CD14-positive monocyte (primary cell): ENCODE data around the gene LAMP1. TPM values are rescaled to one million over a fixed set of nuclear protein-coding genes. Genes with fewer than 3 reads are reported as not detected.

Experiments
- DNase-seq, 3 donors: peaks; one replicate each; pipeline ENCODE4 v3.0.0-alpha.2; 2011 to 2022
- H2AFZ ChIP-seq: 2 replicates; pipeline ENCODE4 v1.6.0; 2012; ENCODE audit warnings: mild to moderate bottlenecking, low read depth, low read length, inconsistent platforms; ENCODE audit not compliant: insufficient read depth, poor library complexity, severe bottlenecking
- H3K27ac ChIP-seq, 2 donors: 1 replicate in 1 of 2; 2 replicates in 1 of 2; pipeline ENCODE4 v1.5.1; 2012 to 2013; ENCODE audit warnings: low read length in 2 of 2, control low read depth in 1 of 2, inconsistent platforms in 1 of 2, low read depth in 1 of 2, mild to moderate bottlenecking in 1 of 2
- H3K27me3 ChIP-seq, 2 donors: one replicate each; pipeline versions ENCODE4 v1.6.0 to v1.6.1; 2011 to 2013; ENCODE audit warnings: low read length in 2 of 2; ENCODE audit not compliant: control insufficient read depth in 2 of 2, insufficient read depth in 2 of 2
- H3K36me3 ChIP-seq, 2 donors: replicated peaks in 1 of 2; 1 replicate in 1 of 2; 2 replicates in 1 of 2; pipeline versions ENCODE4 v1.5.1 to v1.6.1; 2012 to 2013; ENCODE audit warnings: low read length in 2 of 2, control low read depth in 1 of 2, inconsistent platforms in 1 of 2, mild to moderate bottlenecking in 1 of 2; ENCODE audit not compliant: insufficient read depth in 2 of 2, control insufficient read depth in 1 of 2
- H3K4me1 ChIP-seq, 2 donors: 1 replicate in 1 of 2; 2 replicates in 1 of 2; pipeline versions ENCODE4 v1.5.1 to v1.6.1; 2012 to 2013; ENCODE audit warnings: low read length in 2 of 2, control low read depth in 1 of 2, inconsistent platforms in 1 of 2, mild to moderate bottlenecking in 1 of 2, moderate library complexity in 1 of 2; ENCODE audit not compliant: insufficient read depth in 2 of 2, control insufficient read depth in 1 of 2
- H3K4me2 ChIP-seq: replicated peaks from 2 replicates; pipeline ENCODE3; 2012; ENCODE audit warnings: low read length, moderate library complexity, mild to moderate bottlenecking; ENCODE audit not compliant: poor library complexity, severe bottlenecking; ENCODE audit errors: extremely low read depth
- H3K4me3 ChIP-seq, 3 experiments: fragments of 200-600 bp in 1 of 3; sonication (generic) in 1 of 3; replicated peaks in 1 of 3; 1 replicate in 2 of 3; 2 replicates in 1 of 3; pipeline ENCODE4 v1.5.1; 2011 to 2013; ENCODE audit warnings: low read length in 3 of 3, mild to moderate bottlenecking in 3 of 3, control low read depth in 2 of 3, low read depth in 2 of 3, inconsistent platforms in 1 of 3, moderate library complexity in 1 of 3
- H3K79me2 ChIP-seq: 2 replicates; pipeline ENCODE4 v1.6.0; 2012; ENCODE audit warnings: mild to moderate bottlenecking, control low read depth, inconsistent platforms, low read length, moderate library complexity; ENCODE audit not compliant: insufficient read depth
- H3K9ac ChIP-seq: 2 replicates; pipeline ENCODE4 v1.6.0; 2017; ENCODE audit warnings: low read length, mild to moderate bottlenecking; ENCODE audit not compliant: insufficient read depth, poor library complexity, severe bottlenecking
- H3K9me3 ChIP-seq, 2 donors: replicated peaks in 1 of 2; 1 replicate in 1 of 2; 2 replicates in 1 of 2; pipeline versions ENCODE4 v1.5.1 to v1.6.1; 2012 to 2013; ENCODE audit warnings: low read length in 2 of 2, control low read depth in 1 of 2; ENCODE audit not compliant: control insufficient read depth in 1 of 2, insufficient read depth in 1 of 2
- H4K20me1 ChIP-seq: 2 replicates; pipeline ENCODE4 v1.6.0; 2012; ENCODE audit warnings: mild to moderate bottlenecking, low read length, control low read depth, moderate library complexity; ENCODE audit not compliant: insufficient read depth
- H3K27ac Mint-ChIP-seq, 7 donors: one replicate each; pipeline ENCODE4 v1.8.0; 2020; ENCODE audit warnings: mild to moderate bottlenecking in 7 of 7, mixed read lengths in 7 of 7, moderate library complexity in 6 of 7, inconsistent platforms in 2 of 7
- H3K27me3 Mint-ChIP-seq, 3 donors: one replicate each; pipeline ENCODE4 v1.8.0; 2021 to 2022; ENCODE audit warnings: low read depth in 3 of 3, mild to moderate bottlenecking in 3 of 3, mixed read lengths in 3 of 3, moderate library complexity in 3 of 3, inconsistent platforms in 1 of 3
- H3K36me3 Mint-ChIP-seq, 2 donors: one replicate each; pipeline ENCODE4 v1.8.0; 2020; ENCODE audit warnings: mixed read lengths in 2 of 2, inconsistent platforms in 1 of 2, mild to moderate bottlenecking in 1 of 2
- H3K4me1 Mint-ChIP-seq: one replicate; pipeline ENCODE4 v1.8.0; 2020; ENCODE audit warnings: mild to moderate bottlenecking, mixed read lengths
- H3K4me3 Mint-ChIP-seq, 2 donors: one replicate each; pipeline ENCODE4 v1.8.0; 2020; ENCODE audit warnings: mild to moderate bottlenecking in 2 of 2, mixed read lengths in 2 of 2, moderate library complexity in 1 of 2
- H3K9me3 Mint-ChIP-seq, 7 donors: one replicate each; pipeline ENCODE4 v1.8.0; 2020 to 2022; ENCODE audit warnings: mixed read lengths in 7 of 7, mild to moderate bottlenecking in 6 of 7, moderate library complexity in 6 of 7, inconsistent platforms in 2 of 7
- WGBS: methylation state at CpG from one replicate; pipeline ENCODE4 v1.1.5; 2013; ENCODE audit warnings: missing lambda C conversion rate; ENCODE audit not compliant: insufficient coverage; 5-methylcytosine and 5-hydroxymethylcytosine counted together
- intact Hi-C, 2 donors: fragments of 100-400 bp; cut with micrococcal nuclease; formaldehyde crosslinking; loops; one replicate each; pipeline versions ENCODE4 v1.15.0 to v1.15.1; 2023
- polyA plus RNA-seq, 3 donors: library from polyadenylated mRNA; depleted of rRNA in 1 of 3; unstranded in 2 of 3; stranded (reverse) in 1 of 3; fragments of 300-500 nt in 2 of 3; fragments of >200 nt in 1 of 3; fragmentation: Illumina TruSeq in 2 of 3; gene quantifications; 1 replicate in 2 of 3; 2 replicates in 1 of 3; pipeline ENCODE4 v1.2.3, GENCODE V29; 2012 to 2021
- TF ChIP-seq, protein P1 (sequence below): fragments of 200-600 bp; IDR thresholded peaks from one replicate; pipeline ENCODE4 v1.8.0; 2022; ENCODE audit warnings: antibody characterized with exemption, mild to moderate bottlenecking

LAMP1 gene
- polyA plus RNA-seq, 3 donors: 22.0 to 122 (median 24.5) TPM

DNA sequence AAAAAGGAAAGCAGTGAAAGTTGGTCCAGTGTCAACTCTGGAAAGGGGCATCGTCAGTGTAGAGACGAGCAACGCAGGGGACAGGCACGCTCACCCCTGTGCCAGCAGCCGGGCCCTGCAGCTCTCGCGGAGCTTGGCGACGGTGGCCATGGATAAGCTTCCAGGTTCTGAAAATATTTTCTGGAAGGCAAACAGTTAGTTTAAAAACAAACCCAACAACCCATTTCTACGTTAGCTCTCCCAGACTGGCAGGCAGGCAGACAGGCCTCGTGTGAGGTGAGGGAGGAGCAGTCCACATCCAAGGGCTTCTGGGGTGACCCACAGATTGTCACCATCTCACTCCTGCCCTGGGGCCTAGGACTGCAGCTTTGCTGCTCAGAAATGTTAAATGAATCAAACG lies 27.4 kb downstream of the LAMP1 start:
- H3K36me3 ChIP-seq: peaks cover 48 to 52% of the 10 kb centered on the region in 2 donors
- peak overlapping the region in 1 of 7 donors; percentile 24 for H3K27ac Mint-ChIP-seq
- TF ChIP-seq, protein P1, sequence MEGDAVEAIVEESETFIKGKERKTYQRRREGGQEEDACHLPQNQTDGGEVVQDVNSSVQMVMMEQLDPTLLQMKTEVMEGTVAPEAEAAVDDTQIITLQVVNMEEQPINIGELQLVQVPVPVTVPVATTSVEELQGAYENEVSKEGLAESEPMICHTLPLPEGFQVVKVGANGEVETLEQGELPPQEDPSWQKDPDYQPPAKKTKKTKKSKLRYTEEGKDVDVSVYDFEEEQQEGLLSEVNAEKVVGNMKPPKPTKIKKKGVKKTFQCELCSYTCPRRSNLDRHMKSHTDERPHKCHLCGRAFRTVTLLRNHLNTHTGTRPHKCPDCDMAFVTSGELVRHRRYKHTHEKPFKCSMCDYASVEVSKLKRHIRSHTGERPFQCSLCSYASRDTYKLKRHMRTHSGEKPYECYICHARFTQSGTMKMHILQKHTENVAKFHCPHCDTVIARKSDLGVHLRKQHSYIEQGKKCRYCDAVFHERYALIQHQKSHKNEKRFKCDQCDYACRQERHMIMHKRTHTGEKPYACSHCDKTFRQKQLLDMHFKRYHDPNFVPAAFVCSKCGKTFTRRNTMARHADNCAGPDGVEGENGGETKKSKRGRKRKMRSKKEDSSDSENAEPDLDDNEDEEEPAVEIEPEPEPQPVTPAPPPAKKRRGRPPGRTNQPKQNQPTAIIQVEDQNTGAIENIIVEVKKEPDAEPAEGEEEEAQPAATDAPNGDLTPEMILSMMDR: no peak
- intact Hi-C loops: no loop called here
- no peak overlapping the region for H2AFZ ChIP-seq
- no peak overlapping the region for H3K4me2 ChIP-seq
- no peak overlapping the region for H3K27ac ChIP-seq
- no peak overlapping the region for H3K4me3 Mint-ChIP-seq
- peaks cover 54 to 59% of the 10 kb centered on the region in 2 donors for H3K36me3 Mint-ChIP-seq
- no peak overlapping the region for H3K9ac ChIP-seq
- H3K4me1 Mint-ChIP-seq: no peaks in the 10 kb centered on the region
- H3K4me3 ChIP-seq: no peak overlapping the region
- H4K20me1 ChIP-seq: peaks cover 26% of the 10 kb centered on the region
- H3K9me3 Mint-ChIP-seq: peaks cover 0 to 6% (median 0%) of the 10 kb centered on the region in 7 donors
- H3K4me1 ChIP-seq: no peaks in the 10 kb centered on the region
- DNase-seq: no peak
- H3K9me3 ChIP-seq: no peaks in the 10 kb centered on the region
- no peaks in the 10 kb centered on the region for H3K79me2 ChIP-seq
- H3K27me3 Mint-ChIP-seq: peaks cover 0 to 6% (median 4%) of the 10 kb centered on the region in 3 donors
- no peaks in the 10 kb centered on the region for H3K27me3 ChIP-seq
- 98% methylated on average over 9 of the region's 12 CpGs for WGBS

DNA sequence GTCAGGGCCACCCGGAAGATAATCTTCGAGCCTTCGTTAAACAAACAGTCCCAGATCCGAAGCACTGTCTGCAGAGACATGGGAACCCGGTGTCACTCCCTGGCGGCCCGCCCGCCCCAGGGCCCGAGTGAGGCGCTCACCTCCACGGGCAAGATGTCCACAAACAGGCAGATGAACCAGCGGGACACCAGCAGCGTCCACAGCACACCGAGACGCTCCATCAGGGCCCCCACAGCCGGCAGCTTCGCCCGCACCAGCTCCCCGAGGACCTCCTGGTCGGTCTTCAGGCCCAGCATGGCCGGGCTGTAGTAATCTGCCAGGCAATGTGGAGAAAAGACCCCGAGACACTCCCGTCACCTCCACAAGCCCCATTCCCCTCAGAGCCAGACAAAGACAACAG lies 28.7 kb downstream of the LAMP1 start:
- no peaks in the 10 kb centered on the region for H3K27me3 ChIP-seq
- H2AFZ ChIP-seq: no peak overlapping the region
- no peak overlapping the region for H3K27ac ChIP-seq
- no peaks in the 10 kb centered on the region for H3K79me2 ChIP-seq
- TF ChIP-seq, protein P1: no peak
- H3K27ac Mint-ChIP-seq: peak overlapping the region in 1 of 7 donors; percentile 42
- 95% methylated on average over 18 of the region's 23 CpGs for WGBS
- no peak overlapping the region for H3K4me3 Mint-ChIP-seq
- no peaks in the 10 kb centered on the region for H3K4me1 ChIP-seq
- H3K9me3 ChIP-seq: no peaks in the 10 kb centered on the region
- peaks cover 34 to 38% of the 10 kb centered on the region in 2 donors for H3K36me3 ChIP-seq
- H3K9me3 Mint-ChIP-seq: peaks cover 0 to 8% (median 0%) of the 10 kb centered on the region in 7 donors
- no peaks in the 10 kb centered on the region for H3K4me1 Mint-ChIP-seq
- no peak overlapping the region for H3K4me3 ChIP-seq
- H4K20me1 ChIP-seq: peaks cover 13% of the 10 kb centered on the region
- peaks cover 40 to 45% of the 10 kb centered on the region in 2 donors for H3K36me3 Mint-ChIP-seq
- no peak overlapping the region for H3K9ac ChIP-seq
- DNase-seq: no peak
- H3K4me2 ChIP-seq: no peak overlapping the region
- intact Hi-C loops: no loop called here
- H3K27me3 Mint-ChIP-seq: peaks cover 0 to 6% (median 3%) of the 10 kb centered on the region in 3 donors
